NK-92 treated with Interleukin-12 subunit alpha and Interleukin-12 subunit beta, amount 100 ng/mL, for 24 hours (cell line): Measurements from ENCODE around the gene CYP26A1.
"Not testable (repeated sequence)": the region's sequence is repeated elsewhere in the genome, so short reads cannot be mapped to it uniquely, and the experiment has no call there.

Experiments
- DNase-seq: peaks from one replicate; lab custom pipeline; 2025; lab: John Stamatoyannopoulos, UW

The CYP26A1 gene

GRCh38 chr10:93080350-93081046, 6.8 kb downstream of the CYP26A1 start:
- no peak for DNase-seq

- DNase-seq = no peak
Observed at GRCh38 chr10:93081318-93081717, 7.6 kb downstream of the CYP26A1 start.

GRCh38 chr10:93081834-93082233, 8.1 kb downstream of the CYP26A1 start:
- no peak for DNase-seq

- no peak for DNase-seq
Observed at GRCh38 chr10:93083743-93084539, 10.2 kb downstream of the CYP26A1 start.

- no peak for DNase-seq
Observed at GRCh38 chr10:93085272-93085859, 11.7 kb downstream of the CYP26A1 start.

- no peak for DNase-seq
Observed at GRCh38 chr10:93086289-93086688, 12.6 kb downstream of the CYP26A1 start.

GRCh38 chr10:93087846-93088245, 14.2 kb downstream of the CYP26A1 start:
- no peak for DNase-seq

GRCh38 chr10:93088466-93088865, 14.8 kb downstream of the CYP26A1 start:
- DNase-seq = no peak

- DNase-seq = no peak
Observed at GRCh38 chr10:93090619-93091018, 16.9 kb downstream of the CYP26A1 start.

- DNase-seq = no peak
Observed at GRCh38 chr10:93091960-93092359, 18.3 kb downstream of the CYP26A1 start.

GRCh38 chr10:93095225-93095624, 21.5 kb downstream of the CYP26A1 start:
- DNase-seq = no peak

GRCh38 chr10:93096901-93097300, 23.2 kb downstream of the CYP26A1 start:
- DNase-seq = no peak

GRCh38 chr10:93097386-93097785, 23.7 kb downstream of the CYP26A1 start:
- DNase-seq = no peak

- DNase-seq = no peak
Observed at GRCh38 chr10:93098816-93099215, 25.1 kb downstream of the CYP26A1 start.

- DNase-seq = no peak
Observed at GRCh38 chr10:93099670-93100069, 26.0 kb downstream of the CYP26A1 start.

- DNase-seq = not testable (repeated sequence)
Observed at GRCh38 chr10:93101148-93101547, 27.5 kb downstream of the CYP26A1 start.

- no peak for DNase-seq
Observed at GRCh38 chr10:93103953-93104352, 30.3 kb downstream of the CYP26A1 start.

- no peak for DNase-seq
Observed at GRCh38 chr10:93106631-93107072, 33.0 kb downstream of the CYP26A1 start.

GRCh38 chr10:93110472-93111146, 36.9 kb downstream of the CYP26A1 start:
- no peak for DNase-seq

GRCh38 chr10:93113042-93113441, 39.3 kb downstream of the CYP26A1 start:
- DNase-seq = no peak

- peak; percentile 26 for DNase-seq
Observed at GRCh38 chr10:93115661-93116383, 42.1 kb downstream of the CYP26A1 start.

- DNase-seq = no peak
Observed at GRCh38 chr10:93121311-93121710, 47.6 kb downstream of the CYP26A1 start.
